ENCODE data around the gene TNFAIP2. TPM values are rescaled to one million over a fixed set of nuclear protein-coding genes. Genes with fewer than 3 reads are reported as not detected.

TNFAIP2 gene
- total RNA-seq, 4 donors from 2014 or later, result 25.1 to 76.3 (median 52.7) TPM

DNA sequence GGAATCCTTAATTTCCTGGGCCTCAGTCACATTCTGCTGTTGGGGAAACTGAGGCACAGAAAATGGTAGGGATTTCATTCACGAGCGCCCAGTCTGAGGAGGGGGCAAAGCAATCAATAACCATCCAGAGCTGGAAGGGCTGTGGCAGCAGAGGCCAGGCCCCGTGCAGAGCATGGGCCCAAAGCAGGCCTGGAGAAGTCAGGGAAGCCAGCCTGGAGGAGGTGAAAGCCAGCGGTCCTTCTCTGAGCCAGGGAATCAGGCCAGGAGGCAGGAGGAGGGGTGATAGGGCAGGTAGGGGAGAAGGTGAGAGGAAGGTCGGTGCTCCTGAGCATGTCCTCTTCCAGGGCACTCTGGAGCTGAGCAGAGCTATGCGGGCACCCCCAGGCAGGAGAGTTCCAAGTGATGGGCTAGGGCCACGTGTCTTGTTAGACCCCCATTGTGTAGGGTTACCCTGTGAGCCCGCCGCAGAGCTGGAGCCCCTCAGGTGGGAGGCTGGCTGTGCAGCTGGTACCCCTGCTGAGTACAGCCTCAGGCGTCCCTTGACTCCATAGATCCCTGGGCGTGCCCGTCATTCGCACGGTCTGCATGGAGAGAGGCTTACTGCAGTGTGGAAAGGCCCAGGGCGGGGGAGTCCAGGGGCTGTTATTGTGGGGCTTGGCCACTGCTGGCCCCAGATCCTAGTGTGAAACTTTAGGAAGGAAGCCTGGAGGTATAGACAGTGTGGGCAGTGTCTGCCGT is 4.8 kb downstream of the TNFAIP2 start:
- Histone ChIP-seq H3K36me3 (no peaks in the 10 kb centered on the region), H3K4me3 (no peak overlapping the region), H3K9me3 (no peaks in the 10 kb centered on the region), H3K4me1 (peaks cover 13 to 73% (median 29%) of the 10 kb centered on the region in 4 donors), H3K27me3 (peaks cover 38% of the 10 kb centered on the region), H3K27ac (no peak overlapping the region)
- no peak for TF ChIP-seq POLR2AphosphoS5 (IDR thresholded peaks at IDR 0.05)
- TF ChIP-seq EP300 (IDR thresholded peaks at IDR 0.05; ENCODE audit: low read depth), result no peak
- TF ChIP-seq, protein P1, sequence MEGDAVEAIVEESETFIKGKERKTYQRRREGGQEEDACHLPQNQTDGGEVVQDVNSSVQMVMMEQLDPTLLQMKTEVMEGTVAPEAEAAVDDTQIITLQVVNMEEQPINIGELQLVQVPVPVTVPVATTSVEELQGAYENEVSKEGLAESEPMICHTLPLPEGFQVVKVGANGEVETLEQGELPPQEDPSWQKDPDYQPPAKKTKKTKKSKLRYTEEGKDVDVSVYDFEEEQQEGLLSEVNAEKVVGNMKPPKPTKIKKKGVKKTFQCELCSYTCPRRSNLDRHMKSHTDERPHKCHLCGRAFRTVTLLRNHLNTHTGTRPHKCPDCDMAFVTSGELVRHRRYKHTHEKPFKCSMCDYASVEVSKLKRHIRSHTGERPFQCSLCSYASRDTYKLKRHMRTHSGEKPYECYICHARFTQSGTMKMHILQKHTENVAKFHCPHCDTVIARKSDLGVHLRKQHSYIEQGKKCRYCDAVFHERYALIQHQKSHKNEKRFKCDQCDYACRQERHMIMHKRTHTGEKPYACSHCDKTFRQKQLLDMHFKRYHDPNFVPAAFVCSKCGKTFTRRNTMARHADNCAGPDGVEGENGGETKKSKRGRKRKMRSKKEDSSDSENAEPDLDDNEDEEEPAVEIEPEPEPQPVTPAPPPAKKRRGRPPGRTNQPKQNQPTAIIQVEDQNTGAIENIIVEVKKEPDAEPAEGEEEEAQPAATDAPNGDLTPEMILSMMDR (IDR thresholded peaks at IDR 0.05), result no peak
- TF ChIP-seq POLR2A (IDR thresholded peaks at IDR 0.05), result no peak
- 84% methylated on average over 16 of the region's 16 CpGs; no CpG with 5 or more reads in 1 of the 2 donors for whole genome bisulfite sequencing, 2 donors (ENCODE audit: low coverage in 1 of 2)
- in situ Hi-C loops (cut with MboI; ENCODE audit: low pct_ligation_motif_present in 1 of 4, low pct_unique_long_range_greater_than_20kb in 1 of 4, low sequenced_read_pairs in 3 of 4) (no loop called here), intact Hi-C loops (cut with DNase I; ENCODE audit: low total_unique reads) (no loop called here)
- DNase-seq, result no peak

DNA sequence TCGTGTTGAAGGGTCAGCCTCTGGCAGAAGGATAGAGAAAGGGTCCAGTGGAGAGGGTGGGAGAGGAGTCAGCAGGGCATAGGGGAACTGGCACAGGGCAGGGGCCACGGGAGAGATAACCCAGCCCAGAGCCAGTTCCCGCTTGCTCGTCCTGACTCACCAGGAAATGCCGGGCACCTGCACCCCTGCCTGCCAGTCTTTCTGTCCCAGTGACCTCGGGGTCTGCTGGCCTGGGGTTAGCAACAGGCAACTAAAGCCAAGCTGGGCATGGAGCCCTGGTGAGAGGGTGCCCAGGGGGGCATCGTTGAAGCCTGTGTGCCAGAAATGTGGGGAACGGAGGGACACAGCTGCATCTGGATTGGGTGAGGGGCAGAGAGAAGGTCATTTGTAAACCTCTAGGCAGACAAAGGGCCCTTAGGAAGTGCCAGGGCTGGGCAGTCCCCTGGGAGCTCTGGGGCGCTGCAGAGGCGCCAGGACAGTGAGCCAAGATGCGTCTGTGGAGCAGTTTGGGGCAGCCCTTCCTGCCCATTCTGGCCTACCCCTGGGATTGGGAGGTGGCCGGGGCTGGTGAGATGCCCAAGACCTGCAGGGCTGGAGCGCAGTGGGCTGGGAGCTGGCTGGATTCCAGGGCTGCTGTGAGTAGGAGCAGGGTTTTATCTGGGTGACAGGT is 5.5 kb downstream of the TNFAIP2 start:
- TF ChIP-seq POLR2A (IDR thresholded peaks at IDR 0.05) (no peak), POLR2AphosphoS5 (IDR thresholded peaks at IDR 0.05) (no peak), EP300 (IDR thresholded peaks at IDR 0.05; ENCODE audit: low read depth) (no peak)
- TF ChIP-seq, protein P1 (IDR thresholded peaks at IDR 0.05), result no peak
- intact Hi-C loops (cut with DNase I; ENCODE audit: low total_unique reads) (no loop called here), in situ Hi-C loops (cut with MboI; ENCODE audit: low pct_ligation_motif_present in 1 of 4, low pct_unique_long_range_greater_than_20kb in 1 of 4, low sequenced_read_pairs in 3 of 4) (no loop called here)
- Histone ChIP-seq H3K27ac (no peak overlapping the region), H3K36me3 (no peaks in the 10 kb centered on the region), H3K4me3 (no peak overlapping the region), H3K9me3 (no peaks in the 10 kb centered on the region), H3K27me3 (peaks cover 30% of the 10 kb centered on the region), H3K4me1 (peaks cover 11 to 66% (median 23%) of the 10 kb centered on the region in 4 donors)
- 61 to 65% methylated on average over 4 to 13 of the region's 13 CpGs for WGBS, 2 donors (ENCODE audit: low coverage in 1 of 2)
- DNase-seq, result no peak

DNA sequence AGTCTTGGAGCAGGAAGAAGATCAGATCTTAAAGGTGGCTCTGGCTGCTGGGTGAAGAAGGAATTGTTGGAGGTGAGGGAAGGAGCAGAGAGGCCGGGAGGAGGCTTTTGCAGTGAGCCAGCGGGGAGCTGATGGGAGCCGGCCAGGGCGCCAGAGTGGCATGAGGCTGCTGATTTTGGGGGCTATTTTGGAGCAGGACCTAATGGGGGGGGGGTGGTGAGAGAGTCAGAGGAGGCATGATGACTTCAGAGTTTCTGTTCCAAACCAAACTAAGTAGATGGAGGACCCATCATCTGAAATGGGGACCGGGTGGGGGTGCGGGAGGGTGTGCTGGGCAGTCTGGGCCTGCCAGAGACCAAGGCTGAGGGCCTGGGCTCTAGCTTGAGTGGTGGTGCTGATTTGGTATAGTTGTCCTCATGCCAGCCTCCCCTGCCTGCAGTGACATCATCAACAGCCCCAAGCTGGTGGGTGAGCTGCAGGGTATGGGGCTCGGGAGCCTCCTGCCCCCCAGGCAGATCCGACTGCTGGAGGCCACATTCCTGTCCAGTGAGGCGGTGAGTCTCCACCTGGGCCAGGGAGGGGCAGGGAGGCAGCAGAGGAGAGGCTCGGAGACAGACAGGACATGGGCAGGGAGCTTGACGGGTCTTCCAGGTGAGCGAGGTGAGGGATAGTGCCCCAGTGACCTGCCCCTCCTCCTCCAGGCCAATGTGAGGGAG is 6.2 kb downstream of the TNFAIP2 start:
- Histone ChIP-seq H3K9me3 (no peaks in the 10 kb centered on the region), H3K27ac (no peak overlapping the region), H3K4me3 (no peak overlapping the region), H3K27me3 (peaks cover 23% of the 10 kb centered on the region), H3K4me1 (peaks cover 9 to 59% (median 20%) of the 10 kb centered on the region in 4 donors), H3K36me3 (no peaks in the 10 kb centered on the region)
- DNase-seq, result no peak
- intact Hi-C loops (cut with DNase I; ENCODE audit: low total_unique reads) (no loop called here), in situ Hi-C loops (cut with MboI; ENCODE audit: low pct_ligation_motif_present in 1 of 4, low pct_unique_long_range_greater_than_20kb in 1 of 4, low sequenced_read_pairs in 3 of 4) (no loop called here)
- TF ChIP-seq EP300 (IDR thresholded peaks at IDR 0.05; ENCODE audit: low read depth) (no peak), POLR2A (IDR thresholded peaks at IDR 0.05) (no peak), POLR2AphosphoS5 (IDR thresholded peaks at IDR 0.05) (no peak)
- TF ChIP-seq, protein P1 (IDR thresholded peaks at IDR 0.05), result no peak
- 89% methylated on average over 12 of the region's 12 CpGs; no CpG with 5 or more reads in 1 of the 2 donors for WGBS, 2 donors (ENCODE audit: low coverage in 1 of 2)

Measured in transverse colon (tissue), 4 donors.